HepG2 (cell line): ENCODE results near the gene DLG5. TPM values are rescaled to one million over a fixed set of nuclear protein-coding genes. Genes with fewer than 3 reads are reported as not detected.
A peak's percentile ranks its signal among the peaks of the same experiment; 100 is the strongest.

Experiments
- DBP ChIP-seq: sonication (generic); formaldehyde crosslinking; IDR thresholded peaks from 2 replicates; pipeline ENCODE4 v1.4.0; 2020; ENCODE audit warnings: missing genetic modification reagents; ENCODE audit errors: not compliant biosample characterization
- DZIP1 ChIP-seq: sonication (generic); formaldehyde crosslinking; IDR thresholded peaks from 2 replicates; pipeline ENCODE4 v1.5.0; 2020; ENCODE audit warnings: mild to moderate bottlenecking, missing genetic modification reagents
- EP300 ChIP-seq, 3 experiments: sonication (generic) in 1 of 3; formaldehyde crosslinking in 1 of 3; IDR thresholded peaks; 2 replicates each; pipeline versions ENCODE4 v1.5.1 to v1.6.1; 2011 to 2020; ENCODE audit warnings: low read depth in 2 of 3, low read length in 2 of 3, borderline replicate concordance in 1 of 3, improper control_type of control experiment in 1 of 3, mild to moderate bottlenecking in 1 of 3, missing genetic modification reagents in 1 of 3, moderate library complexity in 1 of 3
- FOSL2 ChIP-seq: sonication (generic); formaldehyde crosslinking; IDR thresholded peaks from 2 replicates; pipeline ENCODE4 v1.4.0; 2020; ENCODE audit warnings: missing genetic modification reagents
- HINFP ChIP-seq: sonication (generic); formaldehyde crosslinking; IDR thresholded peaks from 2 replicates; pipeline ENCODE4 v1.4.0; 2020; ENCODE audit warnings: low read depth, mild to moderate bottlenecking, missing genetic modification reagents
- ISL2 ChIP-seq: sonication (generic); formaldehyde crosslinking; IDR thresholded peaks from 2 replicates; pipeline ENCODE4 v1.5.0; 2020; ENCODE audit warnings: missing genetic modification reagents
- KMT2A ChIP-seq: sonication (generic); formaldehyde crosslinking; IDR thresholded peaks from 2 replicates; pipeline ENCODE4 v1.4.0; 2020; ENCODE audit warnings: missing genetic modification reagents
- PHF5A ChIP-seq: IDR thresholded peaks from one replicate; pipeline ENCODE4 v1.6.1; 2018; ENCODE audit warnings: low read depth, missing genetic modification reagents; ENCODE audit not compliant: unreplicated experiment
- SALL2 ChIP-seq: sonication (generic); formaldehyde crosslinking; IDR thresholded peaks from 2 replicates; pipeline ENCODE4 v1.8.1; 2023; ENCODE audit warnings: mild to moderate bottlenecking, missing genetic modification reagents, inconsistent platforms
- TAF1 ChIP-seq: sonication (generic); formaldehyde crosslinking; IDR thresholded peaks from 2 replicates; pipeline ENCODE4 v1.4.0; 2020; ENCODE audit warnings: missing genetic modification reagents
- TFE3 ChIP-seq: IDR thresholded peaks from 2 replicates; pipeline ENCODE4 v1.6.1; 2016
- ZBTB20 ChIP-seq: sonication (generic); formaldehyde crosslinking; IDR thresholded peaks from 2 replicates; pipeline ENCODE4 v1.8.1; 2023; ENCODE audit warnings: missing genetic modification reagents, low read depth, mild to moderate bottlenecking, borderline replicate concordance
- ZBTB46 ChIP-seq: sonication (generic); formaldehyde crosslinking; IDR thresholded peaks from 2 replicates; pipeline ENCODE4 v1.4.0; 2020; ENCODE audit warnings: mild to moderate bottlenecking, missing genetic modification reagents, borderline replicate concordance
- ZNF710 ChIP-seq: sonication (generic); formaldehyde crosslinking; IDR thresholded peaks from 2 replicates; pipeline ENCODE4 v1.5.0; 2020; ENCODE audit warnings: mild to moderate bottlenecking, missing genetic modification reagents, borderline replicate concordance
- ZNF777 ChIP-seq: sonication (generic); formaldehyde crosslinking; IDR thresholded peaks from 2 replicates; pipeline ENCODE4 v1.4.0; 2020; ENCODE audit warnings: missing genetic modification reagents
- ZNF878 ChIP-seq: sonication (generic); formaldehyde crosslinking; IDR thresholded peaks from 2 replicates; pipeline ENCODE4 v1.8.1; 2023; ENCODE audit warnings: mild to moderate bottlenecking, missing genetic modification reagents, moderate library complexity
- polyA plus RNA-seq, 8 experiments: library from polyadenylated mRNA; depleted of rRNA in 3 of 8; stranded (reverse) in 7 of 8; unstranded in 1 of 8; fragments of >200 nt; fragmentation: Illumina TruSeq in 4 of 8; extraction: Trizol in 4 of 8; gene quantifications; 2 replicates each; pipeline versions ENCODE4 v1.2.1 to v1.2.3, GENCODE V29; 2011 to 2016; ENCODE audit warnings: low read depth in 4 of 8, missing spikeins in 1 of 8, mixed read lengths in 1 of 8; ENCODE audit not compliant: insufficient read depth in 1 of 8
- total RNA-seq, 5 experiments: library from RNA; depleted of rRNA; stranded (reverse); fragments of >200 nt; fragmentation: Illumina TruSeq; extraction: Trizol; gene quantifications; 2 replicates each; pipeline ENCODE4 v1.2.3, GENCODE V29; 2016; ENCODE audit warnings: low read depth in 1 of 5

The DLG5 gene
- total and polyA plus RNA-seq, 2 of the 13 experiments (the other 11 are each of a cell fraction or from before 2014, with no cell fraction given) = 15.5 to 18.2 TPM

- TF ChIP-seq DZIP1 (CRISPR knock-in tag) (no peak), FOSL2 (CRISPR knock-in tag) (peak; percentile 90), EP300 (IDR thresholded peaks at IDR 0.05; ENCODE audit: low read depth in 2 of 2, low read length in 2 of 2) (peak; percentile 89 to 99; a peak in 3 of 4 replicates), EP300 (CRISPR knock-in tag; IDR thresholded peaks at IDR 0.05; ENCODE audit: borderline replicate concordance) (peak; percentile 99), HINFP (CRISPR knock-in tag) (0 out of 2 replicates have a peak, but pooled peaks have one; percentile 54), PHF5A (peak; percentile 83), ZNF710 (CRISPR knock-in tag) (peak; percentile 84; the same call in 1 of the 2 replicates), ZBTB20 (CRISPR knock-in tag) (peak; percentile 64; the same call in 1 of the 2 replicates), ZNF777 (CRISPR knock-in tag) (no peak), ZNF878 (peak; percentile 93), TAF1 (CRISPR knock-in tag) (no peak), DBP (no peak), ISL2 (CRISPR knock-in tag) (peak; percentile 98), TFE3 (peak; percentile 81), KMT2A (CRISPR knock-in tag) (peak; percentile 39; the same call in 1 of the 2 replicates), ZBTB46 (peak; percentile 97), SALL2 (CRISPR knock-in tag) (peak; percentile 88)
These were observed 77.4 kb downstream of the DLG5 start (continued) for GRCh38 chr10:77849039-77849664.
